Measurements from ENCODE around the gene TULP4.
"Not testable (repeated sequence)": the region's sequence is repeated elsewhere in the genome, so short reads cannot be mapped to it uniquely, and the experiment has no call there.

Gene TULP4

GRCh38 chr6:158522616-158523015, 210.4 kb downstream of the TULP4 start:
- H3K9me3 ChIP-seq (ENCODE audit: control insufficient read depth in 2 of 2, low read length in 2 of 2) = no peaks in the 10 kb centered on the region
- no peak overlapping the region for H3K9ac ChIP-seq (ENCODE audit: low read depth in 1 of 2, low read length in 2 of 2)
- H3K27me3 ChIP-seq (ENCODE audit: control insufficient read depth in 2 of 2, insufficient read depth in 2 of 2, low read length in 2 of 2) = peaks cover 8 to 9% of the 10 kb centered on the region in 2 donors
- H3K4me3 ChIP-seq (ENCODE audit: low read length in 2 of 2) = no peak overlapping the region
- H3K36me3 ChIP-seq (ENCODE audit: control insufficient read depth in 2 of 2, insufficient read depth in 2 of 2, low read length in 2 of 2) = no peaks in the 10 kb centered on the region
- no peak overlapping the region for H3K27ac ChIP-seq (ENCODE audit: low read depth in 2 of 2, low read length in 2 of 2)
- H3K4me1 ChIP-seq (ENCODE audit: control insufficient read depth in 2 of 2, insufficient read depth in 2 of 2, low read length in 2 of 2) = peaks cover 0 to 4% of the 10 kb centered on the region in 2 donors

- Histone ChIP-seq H3K4me3 (ENCODE audit: low read length in 2 of 2) (no peak overlapping the region), H3K4me1 (ENCODE audit: control insufficient read depth in 2 of 2, insufficient read depth in 2 of 2, low read length in 2 of 2) (no peaks in the 10 kb centered on the region), H3K9me3 (ENCODE audit: control insufficient read depth in 2 of 2, low read length in 2 of 2) (no peaks in the 10 kb centered on the region), H3K27ac (ENCODE audit: low read depth in 2 of 2, low read length in 2 of 2) (no peak overlapping the region), H3K36me3 (ENCODE audit: control insufficient read depth in 2 of 2, insufficient read depth in 2 of 2, low read length in 2 of 2) (no peaks in the 10 kb centered on the region), H3K9ac (ENCODE audit: low read depth in 1 of 2, low read length in 2 of 2) (no peak overlapping the region), H3K27me3 (ENCODE audit: control insufficient read depth in 2 of 2, insufficient read depth in 2 of 2, low read length in 2 of 2) (peaks cover 6% of the 10 kb centered on the region in 2 donors)
These were observed 212.0 kb downstream of the TULP4 start for GRCh38 chr6:158524311-158524710.

GRCh38 chr6:158527858-158528257, 215.6 kb downstream of the TULP4 start:
- not testable (repeated sequence) for H3K4me3 ChIP-seq (ENCODE audit: low read length in 2 of 2); H3K27me3 ChIP-seq (ENCODE audit: control insufficient read depth in 2 of 2, insufficient read depth in 2 of 2, low read length in 2 of 2); H3K36me3 ChIP-seq (ENCODE audit: control insufficient read depth in 2 of 2, insufficient read depth in 2 of 2, low read length in 2 of 2)

GRCh38 chr6:158528826-158529225, 216.6 kb downstream of the TULP4 start:
- H3K9me3 ChIP-seq (ENCODE audit: control insufficient read depth in 2 of 2, low read length in 2 of 2) = no peaks in the 10 kb centered on the region
- no peaks in the 10 kb centered on the region for H3K36me3 ChIP-seq (ENCODE audit: control insufficient read depth in 2 of 2, insufficient read depth in 2 of 2, low read length in 2 of 2)
- no peak overlapping the region for H3K9ac ChIP-seq (ENCODE audit: low read depth in 1 of 2, low read length in 2 of 2)
- no peaks in the 10 kb centered on the region for H3K4me1 ChIP-seq (ENCODE audit: control insufficient read depth in 2 of 2, insufficient read depth in 2 of 2, low read length in 2 of 2)
- H3K27me3 ChIP-seq (ENCODE audit: control insufficient read depth in 2 of 2, insufficient read depth in 2 of 2, low read length in 2 of 2) = peaks cover 2 to 6% of the 10 kb centered on the region in 2 donors
- no peak overlapping the region for H3K4me3 ChIP-seq (ENCODE audit: low read length in 2 of 2)
- no peak overlapping the region for H3K27ac ChIP-seq (ENCODE audit: low read depth in 2 of 2, low read length in 2 of 2)

More at GRCh38 chr6:158527858-158528257, 215.6 kb downstream of the TULP4 start:
- not testable (repeated sequence) for H3K27ac ChIP-seq (ENCODE audit: low read depth in 2 of 2, low read length in 2 of 2); H3K9ac ChIP-seq (ENCODE audit: low read depth in 1 of 2, low read length in 2 of 2); H3K9me3 ChIP-seq (ENCODE audit: control insufficient read depth in 2 of 2, low read length in 2 of 2); H3K4me1 ChIP-seq (ENCODE audit: control insufficient read depth in 2 of 2, insufficient read depth in 2 of 2, low read length in 2 of 2)

GRCh38 chr6:158529629-158530028, 217.4 kb downstream of the TULP4 start:
- Histone ChIP-seq H3K27me3 (ENCODE audit: control insufficient read depth in 2 of 2, insufficient read depth in 2 of 2, low read length in 2 of 2) (peaks cover 2 to 3% of the 10 kb centered on the region in 2 donors), H3K36me3 (ENCODE audit: control insufficient read depth in 2 of 2, insufficient read depth in 2 of 2, low read length in 2 of 2) (no peaks in the 10 kb centered on the region), H3K9ac (ENCODE audit: low read depth in 1 of 2, low read length in 2 of 2) (no peak overlapping the region), H3K9me3 (ENCODE audit: control insufficient read depth in 2 of 2, low read length in 2 of 2) (no peaks in the 10 kb centered on the region), H3K4me1 (ENCODE audit: control insufficient read depth in 2 of 2, insufficient read depth in 2 of 2, low read length in 2 of 2) (no peaks in the 10 kb centered on the region), H3K27ac (ENCODE audit: low read depth in 2 of 2, low read length in 2 of 2) (no peak overlapping the region), H3K4me3 (ENCODE audit: low read length in 2 of 2) (no peak overlapping the region)

GRCh38 chr6:158531566-158531965, 219.3 kb downstream of the TULP4 start:
- H3K27me3 ChIP-seq (ENCODE audit: control insufficient read depth in 2 of 2, insufficient read depth in 2 of 2, low read length in 2 of 2) = peaks cover 3% of the 10 kb centered on the region in 2 donors
- no peak overlapping the region for H3K4me3 ChIP-seq (ENCODE audit: low read length in 2 of 2)
- no peaks in the 10 kb centered on the region for H3K36me3 ChIP-seq (ENCODE audit: control insufficient read depth in 2 of 2, insufficient read depth in 2 of 2, low read length in 2 of 2)
- peaks cover 0 to 9% of the 10 kb centered on the region in 2 donors for H3K4me1 ChIP-seq (ENCODE audit: control insufficient read depth in 2 of 2, insufficient read depth in 2 of 2, low read length in 2 of 2)
- no peak overlapping the region for H3K9ac ChIP-seq (ENCODE audit: low read depth in 1 of 2, low read length in 2 of 2)
- H3K27ac ChIP-seq (ENCODE audit: low read depth in 2 of 2, low read length in 2 of 2) = no peak overlapping the region
- H3K9me3 ChIP-seq (ENCODE audit: control insufficient read depth in 2 of 2, low read length in 2 of 2) = no peaks in the 10 kb centered on the region

- Histone ChIP-seq H3K36me3 (ENCODE audit: control insufficient read depth in 2 of 2, insufficient read depth in 2 of 2, low read length in 2 of 2) (no peaks in the 10 kb centered on the region), H3K9ac (ENCODE audit: low read depth in 1 of 2, low read length in 2 of 2) (no peak overlapping the region), H3K4me3 (ENCODE audit: low read length in 2 of 2) (no peak overlapping the region), H3K4me1 (ENCODE audit: control insufficient read depth in 2 of 2, insufficient read depth in 2 of 2, low read length in 2 of 2) (peaks cover 0 to 9% of the 10 kb centered on the region in 2 donors), H3K9me3 (ENCODE audit: control insufficient read depth in 2 of 2, low read length in 2 of 2) (no peaks in the 10 kb centered on the region), H3K27ac (ENCODE audit: low read depth in 2 of 2, low read length in 2 of 2) (no peak overlapping the region), H3K27me3 (ENCODE audit: control insufficient read depth in 2 of 2, insufficient read depth in 2 of 2, low read length in 2 of 2) (peaks cover 3 to 4% of the 10 kb centered on the region in 2 donors)
These were observed 219.7 kb downstream of the TULP4 start for GRCh38 chr6:158531970-158532369.

- H3K36me3 ChIP-seq (ENCODE audit: control insufficient read depth in 2 of 2, insufficient read depth in 2 of 2, low read length in 2 of 2) = no peaks in the 10 kb centered on the region
- no peak overlapping the region for H3K9ac ChIP-seq (ENCODE audit: low read depth in 1 of 2, low read length in 2 of 2)
- H3K4me3 ChIP-seq (ENCODE audit: low read length in 2 of 2) = peak overlapping the region; percentile 53 to 67
- H3K27ac ChIP-seq (ENCODE audit: low read depth in 2 of 2, low read length in 2 of 2) = no peak overlapping the region
- no peaks in the 10 kb centered on the region for H3K9me3 ChIP-seq (ENCODE audit: control insufficient read depth in 2 of 2, low read length in 2 of 2)
- peaks cover 4 to 11% of the 10 kb centered on the region in 2 donors for H3K27me3 ChIP-seq (ENCODE audit: control insufficient read depth in 2 of 2, insufficient read depth in 2 of 2, low read length in 2 of 2)
- H3K4me1 ChIP-seq (ENCODE audit: control insufficient read depth in 2 of 2, insufficient read depth in 2 of 2, low read length in 2 of 2) = peaks cover 0 to 9% of the 10 kb centered on the region in 2 donors
These were observed 224.0 kb downstream of the TULP4 start for GRCh38 chr6:158536084-158536890.

- Histone ChIP-seq H3K9ac (ENCODE audit: low read depth in 1 of 2, low read length in 2 of 2) (no peak overlapping the region), H3K27ac (ENCODE audit: low read depth in 2 of 2, low read length in 2 of 2) (no peak overlapping the region), H3K36me3 (ENCODE audit: control insufficient read depth in 2 of 2, insufficient read depth in 2 of 2, low read length in 2 of 2) (no peaks in the 10 kb centered on the region), H3K9me3 (ENCODE audit: control insufficient read depth in 2 of 2, low read length in 2 of 2) (no peaks in the 10 kb centered on the region), H3K4me1 (ENCODE audit: control insufficient read depth in 2 of 2, insufficient read depth in 2 of 2, low read length in 2 of 2) (peaks cover 0 to 9% of the 10 kb centered on the region in 2 donors), H3K4me3 (ENCODE audit: low read length in 2 of 2) (peak overlapping the region; percentile 53 to 67), H3K27me3 (ENCODE audit: control insufficient read depth in 2 of 2, insufficient read depth in 2 of 2, low read length in 2 of 2) (peaks cover 4 to 11% of the 10 kb centered on the region in 2 donors)
These were observed 224.9 kb downstream of the TULP4 start for GRCh38 chr6:158536891-158537798.

- Histone ChIP-seq H3K27ac (ENCODE audit: low read depth in 2 of 2, low read length in 2 of 2) (no peak overlapping the region), H3K9ac (ENCODE audit: low read depth in 1 of 2, low read length in 2 of 2) (no peak overlapping the region), H3K36me3 (ENCODE audit: control insufficient read depth in 2 of 2, insufficient read depth in 2 of 2, low read length in 2 of 2) (no peaks in the 10 kb centered on the region), H3K4me3 (ENCODE audit: low read length in 2 of 2) (no peak overlapping the region), H3K4me1 (ENCODE audit: control insufficient read depth in 2 of 2, insufficient read depth in 2 of 2, low read length in 2 of 2) (peaks cover 0 to 9% of the 10 kb centered on the region in 2 donors), H3K27me3 (ENCODE audit: control insufficient read depth in 2 of 2, insufficient read depth in 2 of 2, low read length in 2 of 2) (peaks cover 4 to 11% of the 10 kb centered on the region in 2 donors), H3K9me3 (ENCODE audit: control insufficient read depth in 2 of 2, low read length in 2 of 2) (no peaks in the 10 kb centered on the region)
These were observed 226.5 kb downstream of the TULP4 start for GRCh38 chr6:158538741-158539140.
